ENCODE results near the gene EXOSC3.
"Not testable (repeated sequence)": the region's sequence is repeated elsewhere in the genome, so short reads cannot be mapped to it uniquely, and the experiment has no call there.

The EXOSC3 gene

GRCh38 chr9:37784616-37785483, at the start of gene EXOSC3:
EXOSC3 (minus strand) TSS chr9:37785064; CDS start chr9:37785044, 20 bp downstream.
- peak; percentile 95 for DNase-seq (ENCODE audit: low read depth, low spot score)

GRCh38 chr9:37827483-37828165, 42.8 kb upstream of the EXOSC3 start:
- DNase-seq (ENCODE audit: low read depth, low spot score) = no peak

- DNase-seq (ENCODE audit: low read depth, low spot score) = not testable (repeated sequence)
Measured at GRCh38 chr9:37825174-37825573, 40.3 kb upstream of the EXOSC3 start.

GRCh38 chr9:37820142-37820541, 35.3 kb upstream of the EXOSC3 start:
- no peak for DNase-seq (ENCODE audit: low read depth, low spot score)

- DNase-seq (ENCODE audit: low read depth, low spot score) = no peak
Measured at GRCh38 chr9:37818849-37819248, 34.0 kb upstream of the EXOSC3 start.

- DNase-seq (ENCODE audit: low read depth, low spot score) = no peak
Measured at GRCh38 chr9:37812773-37813379, 28.0 kb upstream of the EXOSC3 start.

GRCh38 chr9:37811906-37812476, 27.1 kb upstream of the EXOSC3 start:
- no peak for DNase-seq (ENCODE audit: low read depth, low spot score)

GRCh38 chr9:37809676-37810075, 24.8 kb upstream of the EXOSC3 start:
- DNase-seq (ENCODE audit: low read depth, low spot score) = not testable (repeated sequence)

GRCh38 chr9:37806271-37806670, 21.4 kb upstream of the EXOSC3 start:
- no peak for DNase-seq (ENCODE audit: low read depth, low spot score)

GRCh38 chr9:37801959-37802711, 17.3 kb upstream of the EXOSC3 start:
- no peak for DNase-seq (ENCODE audit: low read depth, low spot score)

- peak; percentile 62 for DNase-seq (ENCODE audit: low read depth, low spot score)
Measured at GRCh38 chr9:37801287-37801850, 16.5 kb upstream of the EXOSC3 start.

- DNase-seq (ENCODE audit: low read depth, low spot score) = peak; percentile 95
Measured at GRCh38 chr9:37800631-37801286, 15.9 kb upstream of the EXOSC3 start, which contains the start of gene DCAF10. DCAF10 (plus strand) TSS chr9:37800797; CDS start chr9:37800867, 70 bp downstream.

GRCh38 chr9:37798677-37799076, 13.8 kb upstream of the EXOSC3 start:
- DNase-seq (ENCODE audit: low read depth, low spot score) = no peak

GRCh38 chr9:37796232-37796631, 11.4 kb upstream of the EXOSC3 start:
- DNase-seq (ENCODE audit: low read depth, low spot score) = no peak

- no peak for DNase-seq (ENCODE audit: low read depth, low spot score)
Measured at GRCh38 chr9:37792122-37792521, 7.3 kb upstream of the EXOSC3 start.

GRCh38 chr9:37790096-37790495, 5.2 kb upstream of the EXOSC3 start:
- no peak for DNase-seq (ENCODE audit: low read depth, low spot score)

GRCh38 chr9:37788332-37788731, 3.5 kb upstream of the EXOSC3 start:
- no peak for DNase-seq (ENCODE audit: low read depth, low spot score)

- DNase-seq (ENCODE audit: low read depth, low spot score) = no peak
Measured at GRCh38 chr9:37787059-37787458, 2.2 kb upstream of the EXOSC3 start.

GRCh38 chr9:37784291-37784615, 611 bp downstream of the EXOSC3 start:
- no peak for DNase-seq (ENCODE audit: low read depth, low spot score)

- DNase-seq (ENCODE audit: low read depth, low spot score) = no peak
Measured at GRCh38 chr9:37778534-37778933, 6.3 kb downstream of the EXOSC3 start.

GRCh38 chr9:37776328-37776727, 8.5 kb downstream of the EXOSC3 start:
- peak; percentile 18 for DNase-seq (ENCODE audit: low read depth, low spot score)
